Esophagus muscularis mucosa (tissue), 4 donors: ENCODE data around the gene PPFIBP1.

Experiments
- EP300 ChIP-seq: sonication (generic); formaldehyde crosslinking; IDR thresholded peaks from one replicate; pipeline ENCODE4 v1.6.1; 2017; ENCODE audit warnings: antibody characterized with exemption
- POLR2A ChIP-seq: fragments of 450-650 bp; IDR thresholded peaks from one replicate; pipeline ENCODE4 v1.6.1; 2017; ENCODE audit warnings: antibody characterized with exemption, moderate library complexity, mild to moderate bottlenecking, low read depth
- POLR2AphosphoS5 ChIP-seq, 2 donors: sonication (generic); formaldehyde crosslinking; IDR thresholded peaks; one replicate each; pipeline ENCODE4 v1.6.1; 2017; ENCODE audit warnings: antibody characterized with exemption in 2 of 2
- TF ChIP-seq, protein P1 (sequence below), 3 experiments: fragments of 200-600 bp in 2 of 3; fragments of 450-650 bp in 1 of 3; sonication (generic) in 2 of 3; IDR thresholded peaks; one replicate each; pipeline ENCODE4 v1.5.1; 2017 to 2019; ENCODE audit warnings: antibody characterized with exemption in 3 of 3, mild to moderate bottlenecking in 2 of 3, moderate library complexity in 1 of 3

DNA sequence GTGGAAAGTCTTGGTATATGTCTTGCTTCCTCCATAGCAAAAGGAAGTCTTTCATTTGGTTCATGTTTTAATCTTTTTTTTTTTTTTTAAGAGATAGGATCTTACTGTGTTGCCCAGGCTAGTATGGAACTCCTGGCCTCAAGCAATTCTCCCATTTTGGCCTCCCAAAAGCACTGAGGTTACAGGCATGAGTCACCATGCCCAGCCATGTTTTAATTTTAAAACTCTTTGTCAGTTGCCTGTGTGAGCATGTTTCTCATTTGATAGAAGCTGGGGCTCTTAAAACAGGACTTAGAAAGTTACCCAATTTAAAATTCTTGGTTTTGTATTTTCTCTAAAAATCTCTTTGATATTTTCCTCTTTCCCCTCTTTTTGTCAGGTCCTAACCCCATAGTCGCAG, 127.2 kb downstream of the PPFIBP1 start:
- no peak for TF ChIP-seq EP300
- TF ChIP-seq POLR2A = no peak
- TF ChIP-seq, protein P1, sequence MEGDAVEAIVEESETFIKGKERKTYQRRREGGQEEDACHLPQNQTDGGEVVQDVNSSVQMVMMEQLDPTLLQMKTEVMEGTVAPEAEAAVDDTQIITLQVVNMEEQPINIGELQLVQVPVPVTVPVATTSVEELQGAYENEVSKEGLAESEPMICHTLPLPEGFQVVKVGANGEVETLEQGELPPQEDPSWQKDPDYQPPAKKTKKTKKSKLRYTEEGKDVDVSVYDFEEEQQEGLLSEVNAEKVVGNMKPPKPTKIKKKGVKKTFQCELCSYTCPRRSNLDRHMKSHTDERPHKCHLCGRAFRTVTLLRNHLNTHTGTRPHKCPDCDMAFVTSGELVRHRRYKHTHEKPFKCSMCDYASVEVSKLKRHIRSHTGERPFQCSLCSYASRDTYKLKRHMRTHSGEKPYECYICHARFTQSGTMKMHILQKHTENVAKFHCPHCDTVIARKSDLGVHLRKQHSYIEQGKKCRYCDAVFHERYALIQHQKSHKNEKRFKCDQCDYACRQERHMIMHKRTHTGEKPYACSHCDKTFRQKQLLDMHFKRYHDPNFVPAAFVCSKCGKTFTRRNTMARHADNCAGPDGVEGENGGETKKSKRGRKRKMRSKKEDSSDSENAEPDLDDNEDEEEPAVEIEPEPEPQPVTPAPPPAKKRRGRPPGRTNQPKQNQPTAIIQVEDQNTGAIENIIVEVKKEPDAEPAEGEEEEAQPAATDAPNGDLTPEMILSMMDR (IDR thresholded peaks at IDR 0.05) = no peak
- TF ChIP-seq POLR2AphosphoS5 (IDR thresholded peaks at IDR 0.05) = no peak
